ENCODE measurements around the gene RTKN2. TPM values are rescaled to one million over a fixed set of nuclear protein-coding genes. Genes with fewer than 3 reads are reported as not detected.

RTKN2 gene
- total RNA-seq, 1 donor from 2014 or later, result 2.5 TPM

DNA sequence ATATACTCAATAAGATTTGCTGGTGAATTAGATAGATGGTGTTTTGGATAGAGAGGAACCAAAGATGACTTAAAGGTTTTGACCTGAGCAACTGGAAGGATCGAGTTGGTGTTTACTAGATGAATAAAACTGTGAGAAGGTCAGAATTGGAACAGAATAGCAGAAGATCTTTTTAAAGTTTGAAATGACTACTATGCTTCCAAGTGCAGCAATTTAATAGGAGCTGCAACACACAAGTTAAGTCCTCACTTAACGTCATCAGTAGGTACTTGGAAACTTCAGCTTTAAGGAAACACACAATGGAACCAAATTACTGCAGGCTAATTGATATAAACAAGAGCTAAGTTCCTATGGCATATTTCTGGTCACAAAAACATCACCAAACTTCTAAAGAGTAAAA is 86.5 kb downstream of the RTKN2 start:
- TF ChIP-seq POLR2AphosphoS5 (IDR thresholded peaks at IDR 0.05; ENCODE audit: insufficient read depth in 1 of 2, low read depth in 1 of 2) (no peak), POLR2A (IDR thresholded peaks at IDR 0.05) (no peak)
- TF ChIP-seq, protein P1, sequence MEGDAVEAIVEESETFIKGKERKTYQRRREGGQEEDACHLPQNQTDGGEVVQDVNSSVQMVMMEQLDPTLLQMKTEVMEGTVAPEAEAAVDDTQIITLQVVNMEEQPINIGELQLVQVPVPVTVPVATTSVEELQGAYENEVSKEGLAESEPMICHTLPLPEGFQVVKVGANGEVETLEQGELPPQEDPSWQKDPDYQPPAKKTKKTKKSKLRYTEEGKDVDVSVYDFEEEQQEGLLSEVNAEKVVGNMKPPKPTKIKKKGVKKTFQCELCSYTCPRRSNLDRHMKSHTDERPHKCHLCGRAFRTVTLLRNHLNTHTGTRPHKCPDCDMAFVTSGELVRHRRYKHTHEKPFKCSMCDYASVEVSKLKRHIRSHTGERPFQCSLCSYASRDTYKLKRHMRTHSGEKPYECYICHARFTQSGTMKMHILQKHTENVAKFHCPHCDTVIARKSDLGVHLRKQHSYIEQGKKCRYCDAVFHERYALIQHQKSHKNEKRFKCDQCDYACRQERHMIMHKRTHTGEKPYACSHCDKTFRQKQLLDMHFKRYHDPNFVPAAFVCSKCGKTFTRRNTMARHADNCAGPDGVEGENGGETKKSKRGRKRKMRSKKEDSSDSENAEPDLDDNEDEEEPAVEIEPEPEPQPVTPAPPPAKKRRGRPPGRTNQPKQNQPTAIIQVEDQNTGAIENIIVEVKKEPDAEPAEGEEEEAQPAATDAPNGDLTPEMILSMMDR (IDR thresholded peaks at IDR 0.05), result no peak

GRCh38 chr10:62180677-62181076 is 88.0 kb downstream of the RTKN2 start:
- intact Hi-C loops (cut with DNase I), result no loop called here
- no peaks in the 10 kb centered on the region for H3K4me1 ChIP-seq
- no peak for DNase-seq (ENCODE audit: extremely low spot score in 2 of 2)
- H3K4me3 ChIP-seq, result no peak overlapping the region
- TF ChIP-seq POLR2AphosphoS5 (IDR thresholded peaks at IDR 0.05; ENCODE audit: insufficient read depth in 1 of 2, low read depth in 1 of 2), result no peak
- TF ChIP-seq, protein P1 (IDR thresholded peaks at IDR 0.05), result no peak
- TF ChIP-seq POLR2A (IDR thresholded peaks at IDR 0.05), result no peak
- no peaks in the 10 kb centered on the region for H3K36me3 ChIP-seq
- H3K9me3 ChIP-seq, result no peaks in the 10 kb centered on the region
- H3K27ac ChIP-seq, result no peak overlapping the region
- no peaks in the 10 kb centered on the region for H3K27me3 ChIP-seq

More for the DNA sequence above, 86.5 kb downstream of the RTKN2 start:
- Histone ChIP-seq H3K9me3 (no peaks in the 10 kb centered on the region), H3K36me3 (no peaks in the 10 kb centered on the region), H3K27ac (no peak overlapping the region), H3K27me3 (no peaks in the 10 kb centered on the region), H3K4me1 (no peaks in the 10 kb centered on the region), H3K4me3 (no peak overlapping the region)
- no peak for DNase-seq (ENCODE audit: extremely low spot score in 2 of 2)
- intact Hi-C loops (cut with DNase I), result no loop called here

- no peaks in the 10 kb centered on the region for H3K36me3 ChIP-seq
- no peaks in the 10 kb centered on the region for H3K4me1 ChIP-seq
- H3K9me3 ChIP-seq, result no peaks in the 10 kb centered on the region
- TF ChIP-seq, protein P1 (IDR thresholded peaks at IDR 0.05), result no peak
- no peak for TF ChIP-seq POLR2AphosphoS5 (IDR thresholded peaks at IDR 0.05; ENCODE audit: insufficient read depth in 1 of 2, low read depth in 1 of 2)
- H3K27me3 ChIP-seq, result no peaks in the 10 kb centered on the region
- no peak for DNase-seq (ENCODE audit: extremely low spot score in 2 of 2)
- intact Hi-C loops (cut with DNase I), result no loop called here
- H3K27ac ChIP-seq, result no peak overlapping the region
- H3K4me3 ChIP-seq, result no peak overlapping the region
These were observed 90.1 kb downstream of the RTKN2 start for GRCh38 chr10:62178568-62178967.

- Histone ChIP-seq H3K27me3 (no peaks in the 10 kb centered on the region), H3K27ac (no peak overlapping the region), H3K4me1 (no peaks in the 10 kb centered on the region), H3K4me3 (no peak overlapping the region), H3K9me3 (no peaks in the 10 kb centered on the region), H3K36me3 (no peaks in the 10 kb centered on the region)
- intact Hi-C loops (cut with DNase I), result no loop called here
- TF ChIP-seq POLR2AphosphoS5 (IDR thresholded peaks at IDR 0.05; ENCODE audit: insufficient read depth in 1 of 2, low read depth in 1 of 2), result no peak
- no peak for TF ChIP-seq POLR2A (IDR thresholded peaks at IDR 0.05)
- TF ChIP-seq, protein P1 (IDR thresholded peaks at IDR 0.05), result no peak
- DNase-seq (ENCODE audit: extremely low spot score in 2 of 2), result no peak
These were observed 91.5 kb downstream of the RTKN2 start for GRCh38 chr10:62177111-62177510.

DNA sequence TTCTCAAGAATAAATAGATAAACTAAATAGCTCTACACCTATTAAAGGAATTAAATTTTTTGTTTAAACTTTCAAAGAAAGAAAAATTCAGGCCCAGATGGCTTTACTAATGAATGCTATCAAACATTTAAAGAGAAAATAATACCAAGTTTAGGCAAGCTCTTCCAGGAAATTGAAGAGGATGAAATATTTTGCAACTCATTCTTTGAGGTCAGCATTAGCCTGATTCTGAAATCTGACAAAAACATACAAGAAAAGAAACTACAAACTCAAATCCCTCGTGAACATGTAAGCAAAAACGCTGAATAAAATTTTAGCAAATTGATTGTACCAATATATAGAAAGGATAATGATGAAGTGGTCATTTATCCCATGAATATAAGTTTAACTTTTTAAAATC is 93.4 kb downstream of the RTKN2 start:
- TF ChIP-seq, protein P1 (IDR thresholded peaks at IDR 0.05), result no peak
- TF ChIP-seq POLR2A (IDR thresholded peaks at IDR 0.05) (no peak), POLR2AphosphoS5 (IDR thresholded peaks at IDR 0.05; ENCODE audit: insufficient read depth in 1 of 2, low read depth in 1 of 2) (no peak)
- Histone ChIP-seq H3K36me3 (no peaks in the 10 kb centered on the region), H3K4me3 (no peak overlapping the region), H3K27ac (no peak overlapping the region), H3K4me1 (no peaks in the 10 kb centered on the region), H3K27me3 (no peaks in the 10 kb centered on the region), H3K9me3 (no peaks in the 10 kb centered on the region)
- DNase-seq (ENCODE audit: extremely low spot score in 2 of 2), result no peak
- intact Hi-C loops (cut with DNase I), result no loop called here
